Liver (tissue), 9 donors: ENCODE measurements around the gene EPB41L3. TPM values are rescaled to one million over a fixed set of nuclear protein-coding genes. Genes with fewer than 3 reads are reported as not detected.

ENCODE experiments used
- DNase-seq: peaks from one replicate; pipeline ENCODE4 v3.0.0-alpha.2; 2017; ENCODE audit warnings: low spot score
- H3K27ac ChIP-seq, 2 donors: one replicate each; pipeline ENCODE4 v1.7.0; 2013; ENCODE audit warnings: inconsistent platforms in 2 of 2, low read length in 2 of 2, control low read depth in 1 of 2, low read depth in 1 of 2, mild to moderate bottlenecking in 1 of 2
- H3K27me3 ChIP-seq, 4 donors: one replicate each; pipeline versions ENCODE4 v1.6.1 to v1.7.0; 2013; ENCODE audit warnings: low read length in 3 of 4, inconsistent platforms in 1 of 4, mild to moderate bottlenecking in 1 of 4, moderate library complexity in 1 of 4; ENCODE audit not compliant: control insufficient read depth in 4 of 4, insufficient read depth in 4 of 4
- H3K36me3 ChIP-seq, 4 donors: one replicate each; pipeline versions ENCODE4 v1.6.1 to v1.7.0; 2013; ENCODE audit warnings: low read length in 3 of 4, mild to moderate bottlenecking in 3 of 4, low read depth in 1 of 4, moderate library complexity in 1 of 4; ENCODE audit not compliant: control insufficient read depth in 4 of 4, insufficient read depth in 3 of 4
- H3K4me1 ChIP-seq, 4 donors: one replicate each; pipeline versions ENCODE4 v1.6.1 to v1.7.0; 2013; ENCODE audit warnings: low read length in 3 of 4, mild to moderate bottlenecking in 3 of 4, moderate library complexity in 1 of 4; ENCODE audit not compliant: control insufficient read depth in 4 of 4, insufficient read depth in 4 of 4
- H3K4me3 ChIP-seq, 3 donors: one replicate each; pipeline versions ENCODE4 v1.6.1 to v1.7.0; 2013; ENCODE audit warnings: low read length in 3 of 3, control low read depth in 1 of 3, low read depth in 1 of 3, mild to moderate bottlenecking in 1 of 3
- H3K9ac ChIP-seq, 2 donors: one replicate each; pipeline ENCODE4 v1.7.0; 2013; ENCODE audit warnings: low read length in 2 of 2, mild to moderate bottlenecking in 2 of 2, moderate library complexity in 2 of 2, control low read depth in 1 of 2, low read depth in 1 of 2
- H3K9me3 ChIP-seq, 4 donors: one replicate each; pipeline versions ENCODE4 v1.6.1 to v1.7.0; 2013; ENCODE audit warnings: low read length in 3 of 4; ENCODE audit not compliant: control insufficient read depth in 4 of 4
- FOXA1 ChIP-seq: IDR thresholded peaks from 2 replicates; pipeline ENCODE4 v1.6.1; 2016; ENCODE audit warnings: antibody characterized with exemption
- FOXA2 ChIP-seq: IDR thresholded peaks from 2 replicates; pipeline ENCODE4 v1.6.1; 2016; ENCODE audit warnings: antibody characterized with exemption
- GABPA ChIP-seq, 2 donors: IDR thresholded peaks in 1 of 2; conservative IDR thresholded peaks in 1 of 2; 2 replicates each; pipeline ENCODE4 v1.6.1; 2016; ENCODE audit warnings: antibody characterized with exemption in 2 of 2, mild to moderate bottlenecking in 1 of 2, moderate library complexity in 1 of 2
- HNF4A ChIP-seq, 2 donors: conservative IDR thresholded peaks; 2 replicates each; pipeline ENCODE4 v1.6.1; 2016; ENCODE audit warnings: antibody characterized with exemption in 2 of 2, mild to moderate bottlenecking in 2 of 2
- HNF4G ChIP-seq: IDR thresholded peaks from 2 replicates; pipeline ENCODE4 v1.6.1; 2016; ENCODE audit warnings: antibody characterized with exemption
- NR2F2 ChIP-seq: IDR thresholded peaks from 2 replicates; pipeline ENCODE4 v1.6.1; 2016; ENCODE audit warnings: antibody characterized with exemption
- RAD21 ChIP-seq, 2 donors: IDR thresholded peaks; 2 replicates each; pipeline ENCODE4 v1.6.1; 2016; ENCODE audit warnings: antibody characterized with exemption in 2 of 2, mild to moderate bottlenecking in 2 of 2
- RXRA ChIP-seq, 2 donors: IDR thresholded peaks; 2 replicates each; pipeline ENCODE4 v1.6.1; 2017 to 2018; ENCODE audit warnings: antibody characterized with exemption in 2 of 2, mild to moderate bottlenecking in 1 of 2
- TAF1 ChIP-seq: conservative IDR thresholded peaks from 2 replicates; pipeline ENCODE4 v1.6.1; 2016; ENCODE audit warnings: antibody characterized with exemption, mild to moderate bottlenecking
- YY1 ChIP-seq: IDR thresholded peaks from 2 replicates; pipeline ENCODE4 v1.6.1; 2016; ENCODE audit warnings: antibody characterized with exemption, mild to moderate bottlenecking
- WGBS: extraction: QIAGEN DNeasy Blood & Tissue Kit; methylation state at CpG from one replicate; pipeline ENCODE4 v1.1.7; 2013; 5-methylcytosine and 5-hydroxymethylcytosine counted together
- polyA plus RNA-seq, 2 donors: library from polyadenylated mRNA; stranded (reverse) in 1 of 2; unstranded in 1 of 2; fragments of 200-250 nt in 1 of 2; fragments of >200 nt in 1 of 2; fragmentation: Nextera tagmentation in 1 of 2; extraction: Ambion mirVana in 1 of 2; gene quantifications; one replicate each; pipeline versions ENCODE4 v1.2.1 to v1.2.3, GENCODE V29; 2013 to 2015
- total RNA-seq, 2 donors: library from RNA; depleted of rRNA; stranded (reverse); fragments of >200 nt; gene quantifications; one replicate each; pipeline ENCODE4 v1.2.3, GENCODE V29; 2014
- TF ChIP-seq, protein P1 (sequence below): IDR thresholded peaks from 2 replicates; pipeline ENCODE4 v1.6.1; 2016; ENCODE audit warnings: antibody characterized with exemption
- TF ChIP-seq, protein P2 (sequence below): fragments of 150-350 bp; IDR thresholded peaks from 2 replicates; pipeline ENCODE4 v1.5.1; 2017; ENCODE audit warnings: improper control_type of control experiment, low read depth, low read length; ENCODE audit not compliant: missing input control
- TF ChIP-seq, protein P3 (sequence below): IDR thresholded peaks from 2 replicates; pipeline ENCODE4 v1.6.1; 2016; ENCODE audit warnings: antibody characterized with exemption, mild to moderate bottlenecking
- donor health status: healthy.
- donor health status: healthy.
- donor health status: healthy.
- donor health status: healthy.
- donor health status: healthy.

Gene EPB41L3
- total and polyA plus RNA-seq, 4 donors = 1.4 to 14.5 (median 5.1) TPM

DNA sequence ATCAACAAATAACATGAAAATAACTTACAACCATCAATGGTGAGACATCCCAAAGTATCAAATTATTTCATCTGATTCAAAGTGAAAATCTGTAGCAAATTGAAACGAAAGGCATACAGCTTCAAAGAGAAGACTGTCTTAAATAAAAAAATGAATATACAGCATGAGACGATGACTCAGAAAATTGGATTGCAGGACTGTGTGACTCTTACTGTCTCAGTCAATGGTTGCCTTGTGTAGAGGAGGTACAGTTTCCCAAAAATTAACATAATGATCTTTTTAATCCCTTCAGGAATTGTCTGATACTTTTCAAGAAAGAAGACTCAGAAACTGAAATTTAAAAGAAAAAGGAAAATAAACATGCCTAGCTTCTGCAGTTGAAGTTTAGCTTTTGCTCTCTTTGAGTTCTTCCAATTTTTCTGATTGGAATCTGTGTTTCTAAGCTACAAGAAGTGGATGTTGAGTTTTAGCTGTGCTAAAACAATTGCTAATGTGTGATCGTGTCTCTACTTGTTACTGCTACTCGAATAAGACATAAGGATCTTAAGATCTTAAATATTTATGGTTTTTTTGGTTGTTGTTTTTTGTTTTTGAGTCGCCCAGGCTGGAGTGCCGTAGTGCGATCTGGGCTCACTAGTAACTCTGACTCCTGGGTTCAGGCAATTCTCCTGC, 41.1 kb upstream of the EPB41L3 start:
- H3K27me3 ChIP-seq = no peaks in the 10 kb centered on the region
- no peak overlapping the region for H3K27ac ChIP-seq
- H3K4me1 ChIP-seq = no peaks in the 10 kb centered on the region
- 81% methylated on average over 7 of the region's 7 CpGs for WGBS
- H3K4me3 ChIP-seq = no peak overlapping the region
- DNase-seq = no peak
- no peak overlapping the region for H3K9ac ChIP-seq
- H3K9me3 ChIP-seq = no peaks in the 10 kb centered on the region
- TF ChIP-seq, protein P1, sequence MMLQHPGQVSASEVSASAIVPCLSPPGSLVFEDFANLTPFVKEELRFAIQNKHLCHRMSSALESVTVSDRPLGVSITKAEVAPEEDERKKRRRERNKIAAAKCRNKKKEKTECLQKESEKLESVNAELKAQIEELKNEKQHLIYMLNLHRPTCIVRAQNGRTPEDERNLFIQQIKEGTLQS = no peak
- TF ChIP-seq TAF1 = no peak
- no peak for TF ChIP-seq GABPA (IDR thresholded peaks at IDR 0.05 in 1 of 2, conservative IDR thresholded peaks at IDR 0.05 in 1 of 2)
- TF ChIP-seq NR2F2 = no peak
- TF ChIP-seq HNF4A (conservative IDR thresholded peaks at IDR 0.05) = no peak
- TF ChIP-seq, protein P2, sequence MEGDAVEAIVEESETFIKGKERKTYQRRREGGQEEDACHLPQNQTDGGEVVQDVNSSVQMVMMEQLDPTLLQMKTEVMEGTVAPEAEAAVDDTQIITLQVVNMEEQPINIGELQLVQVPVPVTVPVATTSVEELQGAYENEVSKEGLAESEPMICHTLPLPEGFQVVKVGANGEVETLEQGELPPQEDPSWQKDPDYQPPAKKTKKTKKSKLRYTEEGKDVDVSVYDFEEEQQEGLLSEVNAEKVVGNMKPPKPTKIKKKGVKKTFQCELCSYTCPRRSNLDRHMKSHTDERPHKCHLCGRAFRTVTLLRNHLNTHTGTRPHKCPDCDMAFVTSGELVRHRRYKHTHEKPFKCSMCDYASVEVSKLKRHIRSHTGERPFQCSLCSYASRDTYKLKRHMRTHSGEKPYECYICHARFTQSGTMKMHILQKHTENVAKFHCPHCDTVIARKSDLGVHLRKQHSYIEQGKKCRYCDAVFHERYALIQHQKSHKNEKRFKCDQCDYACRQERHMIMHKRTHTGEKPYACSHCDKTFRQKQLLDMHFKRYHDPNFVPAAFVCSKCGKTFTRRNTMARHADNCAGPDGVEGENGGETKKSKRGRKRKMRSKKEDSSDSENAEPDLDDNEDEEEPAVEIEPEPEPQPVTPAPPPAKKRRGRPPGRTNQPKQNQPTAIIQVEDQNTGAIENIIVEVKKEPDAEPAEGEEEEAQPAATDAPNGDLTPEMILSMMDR = no peak
- TF ChIP-seq YY1 = no peak
- TF ChIP-seq HNF4G = no peak
- TF ChIP-seq FOXA2 = no peak
- no peak for TF ChIP-seq FOXA1
- TF ChIP-seq RXRA (IDR thresholded peaks at IDR 0.05) = no peak
- TF ChIP-seq, protein P3, sequence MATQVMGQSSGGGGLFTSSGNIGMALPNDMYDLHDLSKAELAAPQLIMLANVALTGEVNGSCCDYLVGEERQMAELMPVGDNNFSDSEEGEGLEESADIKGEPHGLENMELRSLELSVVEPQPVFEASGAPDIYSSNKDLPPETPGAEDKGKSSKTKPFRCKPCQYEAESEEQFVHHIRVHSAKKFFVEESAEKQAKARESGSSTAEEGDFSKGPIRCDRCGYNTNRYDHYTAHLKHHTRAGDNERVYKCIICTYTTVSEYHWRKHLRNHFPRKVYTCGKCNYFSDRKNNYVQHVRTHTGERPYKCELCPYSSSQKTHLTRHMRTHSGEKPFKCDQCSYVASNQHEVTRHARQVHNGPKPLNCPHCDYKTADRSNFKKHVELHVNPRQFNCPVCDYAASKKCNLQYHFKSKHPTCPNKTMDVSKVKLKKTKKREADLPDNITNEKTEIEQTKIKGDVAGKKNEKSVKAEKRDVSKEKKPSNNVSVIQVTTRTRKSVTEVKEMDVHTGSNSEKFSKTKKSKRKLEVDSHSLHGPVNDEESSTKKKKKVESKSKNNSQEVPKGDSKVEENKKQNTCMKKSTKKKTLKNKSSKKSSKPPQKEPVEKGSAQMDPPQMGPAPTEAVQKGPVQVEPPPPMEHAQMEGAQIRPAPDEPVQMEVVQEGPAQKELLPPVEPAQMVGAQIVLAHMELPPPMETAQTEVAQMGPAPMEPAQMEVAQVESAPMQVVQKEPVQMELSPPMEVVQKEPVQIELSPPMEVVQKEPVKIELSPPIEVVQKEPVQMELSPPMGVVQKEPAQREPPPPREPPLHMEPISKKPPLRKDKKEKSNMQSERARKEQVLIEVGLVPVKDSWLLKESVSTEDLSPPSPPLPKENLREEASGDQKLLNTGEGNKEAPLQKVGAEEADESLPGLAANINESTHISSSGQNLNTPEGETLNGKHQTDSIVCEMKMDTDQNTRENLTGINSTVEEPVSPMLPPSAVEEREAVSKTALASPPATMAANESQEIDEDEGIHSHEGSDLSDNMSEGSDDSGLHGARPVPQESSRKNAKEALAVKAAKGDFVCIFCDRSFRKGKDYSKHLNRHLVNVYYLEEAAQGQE = no peak
- no peaks in the 10 kb centered on the region for H3K36me3 ChIP-seq

- Histone ChIP-seq H3K4me1 (no peaks in the 10 kb centered on the region), H3K4me3 (no peak overlapping the region), H3K27me3 (no peaks in the 10 kb centered on the region), H3K27ac (no peak overlapping the region), H3K9ac (no peak overlapping the region), H3K36me3 (no peaks in the 10 kb centered on the region), H3K9me3 (no peaks in the 10 kb centered on the region)
- 75% methylated on average over 10 of the region's 10 CpGs for WGBS
- no peak for DNase-seq
- TF ChIP-seq RXRA (IDR thresholded peaks at IDR 0.05) = peak in 1 of 2 donors; percentile 20
- no peak for TF ChIP-seq RAD21 (IDR thresholded peaks at IDR 0.05)
These were observed 39.3 kb upstream of the EPB41L3 start for GRCh38 chr18:5582849-5583681.
